ENCODE measurements around the gene FAM53B.

The FAM53B gene

DNA sequence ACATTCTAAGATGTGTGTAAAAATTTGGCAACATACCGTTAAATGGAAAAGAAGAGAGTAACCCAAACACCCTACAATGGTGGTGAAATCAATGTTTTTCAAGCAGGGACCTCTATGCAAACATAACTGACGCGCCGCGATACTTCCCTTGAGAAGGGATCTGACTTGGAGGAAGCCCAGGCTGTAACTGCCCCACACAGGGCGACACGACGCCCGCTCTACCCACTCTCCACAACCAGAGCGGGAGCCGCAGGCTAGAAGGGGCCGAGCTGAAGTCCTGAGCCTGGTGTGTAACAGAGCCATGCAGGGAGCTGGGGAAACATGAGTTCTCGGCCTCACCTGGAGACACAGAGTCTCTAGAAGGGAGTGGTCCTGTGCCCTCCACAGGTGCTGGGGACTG lies 120.2 kb downstream of the FAM53B start:
- Histone ChIP-seq H3K4me3 (ENCODE audit: insufficient read depth in 1 of 2, low read depth in 1 of 2, low read length in 2 of 2) (no peak overlapping the region), H3K18ac (ENCODE audit: low read depth in 1 of 2, low read length in 2 of 2) (no peak overlapping the region), H3K27me3 (ENCODE audit: control insufficient read depth in 1 of 2, insufficient read depth in 1 of 2, low read length in 2 of 2) (no peaks in the 10 kb centered on the region), H3K79me1 (replicated peaks; ENCODE audit: low read length, poor library complexity, severe bottlenecking) (peaks cover 36% of the 10 kb centered on the region), H4K8ac (ENCODE audit: low read length) (no peak overlapping the region), H3K9ac (ENCODE audit: low read length) (no peak overlapping the region), H4K91ac (ENCODE audit: low read length) (no peak overlapping the region), H2AK5ac (ENCODE audit: low read length, severe bottlenecking) (no peak overlapping the region), H2BK120ac (ENCODE audit: low read depth, low read length) (no peak overlapping the region), H2AFZ (ENCODE audit: low read depth, low read length) (no peak overlapping the region), H2BK12ac (ENCODE audit: low read length in 2 of 2) (no peak overlapping the region), H3K4me1 (ENCODE audit: control insufficient read depth, insufficient read depth, low read depth, low read length) (peaks cover 14% of the 10 kb centered on the region), H3K14ac (ENCODE audit: low read length in 2 of 2) (no peak overlapping the region), H2BK15ac (ENCODE audit: low read depth, poor library complexity, severe bottlenecking) (no peak overlapping the region), H3K36me3 (ENCODE audit: control insufficient read depth in 1 of 2, insufficient read depth in 2 of 2, low read depth in 1 of 2, low read length in 2 of 2) (peaks cover 0 to 38% of the 10 kb centered on the region in 2 experiments), H3K27ac (ENCODE audit: low read length, poor library complexity, severe bottlenecking) (no peak overlapping the region), H3K9me3 (ENCODE audit: control insufficient read depth, low read length) (no peaks in the 10 kb centered on the region), H3K4me2 (ENCODE audit: low read length, poor library complexity, severe bottlenecking) (no peak overlapping the region), H2BK5ac (ENCODE audit: low read depth, low read length, poor library complexity, severe bottlenecking) (no peak overlapping the region), H3K4ac (ENCODE audit: low read depth in 1 of 2, low read length in 2 of 2) (no peak overlapping the region), H3K23ac (ENCODE audit: low read length in 2 of 2) (no peak overlapping the region)
- 94% methylated on average over 13 of the region's 13 CpGs for WGBS
- DNase-seq = no peak

DNA sequence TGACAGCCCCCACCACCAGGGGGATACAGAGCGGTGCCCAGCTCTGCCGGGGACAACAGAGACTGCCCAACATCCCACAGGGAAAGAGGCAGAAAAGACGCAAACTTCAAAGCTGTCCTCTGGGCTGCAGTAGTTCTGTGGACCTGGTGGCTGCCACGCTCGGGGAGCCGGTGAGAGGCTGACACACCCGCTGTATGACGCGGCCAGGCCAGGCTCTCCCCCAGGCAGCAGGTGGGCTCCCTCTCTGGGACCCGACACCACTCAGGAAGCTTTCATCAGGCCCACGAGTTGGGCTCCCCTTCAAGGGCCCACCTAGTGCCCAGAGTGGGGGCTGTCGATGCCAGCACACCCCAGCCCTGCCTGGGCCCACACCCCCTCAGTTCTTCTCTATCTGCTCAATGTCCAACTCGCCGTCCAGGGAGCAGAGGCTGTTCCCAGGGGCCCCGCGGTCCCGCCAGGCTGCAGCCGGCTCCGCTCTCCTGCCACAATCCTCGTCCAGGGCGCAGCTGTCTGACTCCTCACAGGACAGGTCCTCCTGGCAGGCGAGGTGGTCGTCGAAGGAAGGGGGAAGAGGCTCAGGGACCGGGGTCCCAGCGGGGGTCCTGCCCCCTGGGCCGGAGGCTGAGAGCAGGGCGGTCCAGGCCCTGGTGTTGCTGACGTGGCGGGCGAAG lies 121.2 kb downstream of the FAM53B start:
- 93% methylated on average over 29 of the region's 31 CpGs for WGBS
- H3K9me3 ChIP-seq (ENCODE audit: control insufficient read depth, low read length) = no peaks in the 10 kb centered on the region
- H2AK5ac ChIP-seq (ENCODE audit: low read length, severe bottlenecking) = no peak overlapping the region
- no peak overlapping the region for H2BK15ac ChIP-seq (ENCODE audit: low read depth, poor library complexity, severe bottlenecking)
- H3K4me3 ChIP-seq (ENCODE audit: insufficient read depth in 1 of 2, low read depth in 1 of 2, low read length in 2 of 2) = no peak overlapping the region
- no peak overlapping the region for H3K14ac ChIP-seq (ENCODE audit: low read length in 2 of 2)
- no peak overlapping the region for H4K8ac ChIP-seq (ENCODE audit: low read length)
- no peak overlapping the region for H3K18ac ChIP-seq (ENCODE audit: low read depth in 1 of 2, low read length in 2 of 2)
- peaks cover 0 to 47% of the 10 kb centered on the region in 2 experiments for H3K36me3 ChIP-seq (ENCODE audit: control insufficient read depth in 1 of 2, insufficient read depth in 2 of 2, low read depth in 1 of 2, low read length in 2 of 2)
- no peak overlapping the region for H3K4me2 ChIP-seq (ENCODE audit: low read length, poor library complexity, severe bottlenecking)
- no peaks in the 10 kb centered on the region for H3K27me3 ChIP-seq (ENCODE audit: control insufficient read depth in 1 of 2, insufficient read depth in 1 of 2, low read length in 2 of 2)
- no peak for DNase-seq
- no peak overlapping the region for H2BK12ac ChIP-seq (ENCODE audit: low read length in 2 of 2)
- peaks cover 17% of the 10 kb centered on the region for H3K4me1 ChIP-seq (ENCODE audit: control insufficient read depth, insufficient read depth, low read depth, low read length)
- no peak overlapping the region for H2BK5ac ChIP-seq (ENCODE audit: low read depth, low read length, poor library complexity, severe bottlenecking)
- no peak overlapping the region for H4K91ac ChIP-seq (ENCODE audit: low read length)
- no peak overlapping the region for H3K4ac ChIP-seq (ENCODE audit: low read depth in 1 of 2, low read length in 2 of 2)
- no peak overlapping the region for H2AFZ ChIP-seq (ENCODE audit: low read depth, low read length)
- no peak overlapping the region for H3K23ac ChIP-seq (ENCODE audit: low read length in 2 of 2)
- H3K27ac ChIP-seq (ENCODE audit: low read length, poor library complexity, severe bottlenecking) = no peak overlapping the region
- peaks cover 31% of the 10 kb centered on the region for H3K79me1 ChIP-seq (replicated peaks; ENCODE audit: low read length, poor library complexity, severe bottlenecking)
- H3K9ac ChIP-seq (ENCODE audit: low read length) = no peak overlapping the region
- H2BK120ac ChIP-seq (ENCODE audit: low read depth, low read length) = no peak overlapping the region

DNA sequence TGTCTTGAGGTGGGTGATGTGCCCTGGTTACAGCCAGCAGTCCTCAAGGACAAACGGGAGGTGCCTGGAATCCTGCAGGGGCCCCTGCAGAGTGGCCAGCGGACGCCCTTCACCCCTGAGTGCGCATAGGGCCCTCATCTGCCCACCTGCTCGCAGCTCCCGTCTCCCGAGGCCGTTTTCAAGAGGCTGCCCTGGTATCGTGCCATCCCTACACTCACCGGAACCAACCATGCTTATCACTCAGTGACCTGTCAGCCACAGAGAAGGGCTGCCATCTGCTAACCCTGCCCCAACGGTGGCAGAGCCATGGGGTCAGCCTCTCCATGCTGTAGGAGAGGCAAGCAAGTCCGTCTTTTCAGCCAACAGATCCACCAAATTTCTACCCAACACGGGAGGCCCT lies 122.0 kb downstream of the FAM53B start:
- no peak overlapping the region for H3K23ac ChIP-seq (ENCODE audit: low read length in 2 of 2)
- H2BK12ac ChIP-seq (ENCODE audit: low read length in 2 of 2) = no peak overlapping the region
- no peak overlapping the region for H3K4me2 ChIP-seq (ENCODE audit: low read length, poor library complexity, severe bottlenecking)
- no peak overlapping the region for H4K91ac ChIP-seq (ENCODE audit: low read length)
- no peak overlapping the region for H2BK120ac ChIP-seq (ENCODE audit: low read depth, low read length)
- no peaks in the 10 kb centered on the region for H3K9me3 ChIP-seq (ENCODE audit: control insufficient read depth, low read length)
- no peak overlapping the region for H2BK15ac ChIP-seq (ENCODE audit: low read depth, poor library complexity, severe bottlenecking)
- no peak overlapping the region for H3K14ac ChIP-seq (ENCODE audit: low read length in 2 of 2)
- H2AK5ac ChIP-seq (ENCODE audit: low read length, severe bottlenecking) = no peak overlapping the region
- H4K8ac ChIP-seq (ENCODE audit: low read length) = no peak overlapping the region
- WGBS = 92% methylated on average over 13 of the region's 13 CpGs
- H3K79me1 ChIP-seq (replicated peaks; ENCODE audit: low read length, poor library complexity, severe bottlenecking) = peaks cover 25% of the 10 kb centered on the region
- no peaks in the 10 kb centered on the region for H3K27me3 ChIP-seq (ENCODE audit: control insufficient read depth in 1 of 2, insufficient read depth in 1 of 2, low read length in 2 of 2)
- H3K4me1 ChIP-seq (ENCODE audit: control insufficient read depth, insufficient read depth, low read depth, low read length) = peaks cover 17% of the 10 kb centered on the region
- H3K9ac ChIP-seq (ENCODE audit: low read length) = no peak overlapping the region
- no peak for DNase-seq
- no peak overlapping the region for H3K4me3 ChIP-seq (ENCODE audit: insufficient read depth in 1 of 2, low read depth in 1 of 2, low read length in 2 of 2)
- H3K27ac ChIP-seq (ENCODE audit: low read length, poor library complexity, severe bottlenecking) = no peak overlapping the region
- no peak overlapping the region for H2BK5ac ChIP-seq (ENCODE audit: low read depth, low read length, poor library complexity, severe bottlenecking)
- H3K36me3 ChIP-seq (ENCODE audit: control insufficient read depth in 1 of 2, insufficient read depth in 2 of 2, low read depth in 1 of 2, low read length in 2 of 2) = peaks cover 0 to 53% of the 10 kb centered on the region in 2 experiments
- H3K18ac ChIP-seq (ENCODE audit: low read depth in 1 of 2, low read length in 2 of 2) = no peak overlapping the region
- no peak overlapping the region for H3K4ac ChIP-seq (ENCODE audit: low read depth in 1 of 2, low read length in 2 of 2)
- H2AFZ ChIP-seq (ENCODE audit: low read depth, low read length) = no peak overlapping the region

DNA sequence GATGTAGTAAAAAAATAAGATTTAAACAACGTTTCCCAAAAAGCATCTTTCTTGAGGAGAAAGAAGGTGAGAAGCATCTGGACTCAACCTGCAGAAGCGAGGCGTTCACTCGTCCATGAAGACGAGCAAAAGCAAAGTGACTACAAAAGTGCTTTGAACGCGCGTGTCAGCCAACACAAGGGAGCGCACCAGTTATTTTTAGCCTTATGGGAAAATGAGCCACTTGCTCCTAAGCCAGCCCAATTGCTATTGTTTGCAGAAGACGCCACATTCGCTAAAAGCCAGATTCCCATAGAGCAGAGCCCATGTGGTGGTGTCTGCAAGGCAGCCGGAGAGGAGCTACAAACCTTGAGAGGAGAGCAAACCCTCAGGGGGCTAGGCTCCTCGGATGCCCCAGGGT lies 122.5 kb downstream of the FAM53B start:
- Histone ChIP-seq H2AFZ (ENCODE audit: low read depth, low read length) (no peak overlapping the region), H3K18ac (ENCODE audit: low read depth in 1 of 2, low read length in 2 of 2) (no peak overlapping the region), H2BK15ac (ENCODE audit: low read depth, poor library complexity, severe bottlenecking) (no peak overlapping the region), H2AK5ac (ENCODE audit: low read length, severe bottlenecking) (no peak overlapping the region), H2BK120ac (ENCODE audit: low read depth, low read length) (no peak overlapping the region), H3K36me3 (ENCODE audit: control insufficient read depth in 1 of 2, insufficient read depth in 2 of 2, low read depth in 1 of 2, low read length in 2 of 2) (peaks cover 0 to 57% of the 10 kb centered on the region in 2 experiments), H3K79me1 (replicated peaks; ENCODE audit: low read length, poor library complexity, severe bottlenecking) (peaks cover 24% of the 10 kb centered on the region), H2BK12ac (ENCODE audit: low read length in 2 of 2) (no peak overlapping the region), H4K91ac (ENCODE audit: low read length) (no peak overlapping the region), H3K23ac (ENCODE audit: low read length in 2 of 2) (no peak overlapping the region), H3K4me2 (ENCODE audit: low read length, poor library complexity, severe bottlenecking) (no peak overlapping the region), H3K4ac (ENCODE audit: low read depth in 1 of 2, low read length in 2 of 2) (no peak overlapping the region), H4K8ac (ENCODE audit: low read length) (no peak overlapping the region), H3K9ac (ENCODE audit: low read length) (no peak overlapping the region), H3K4me1 (ENCODE audit: control insufficient read depth, insufficient read depth, low read depth, low read length) (peaks cover 18% of the 10 kb centered on the region), H2BK5ac (ENCODE audit: low read depth, low read length, poor library complexity, severe bottlenecking) (no peak overlapping the region), H3K14ac (ENCODE audit: low read length in 2 of 2) (no peak overlapping the region), H3K4me3 (ENCODE audit: insufficient read depth in 1 of 2, low read depth in 1 of 2, low read length in 2 of 2) (no peak overlapping the region), H3K9me3 (ENCODE audit: control insufficient read depth, low read length) (no peaks in the 10 kb centered on the region), H3K27me3 (ENCODE audit: control insufficient read depth in 1 of 2, insufficient read depth in 1 of 2, low read length in 2 of 2) (no peaks in the 10 kb centered on the region), H3K27ac (ENCODE audit: low read length, poor library complexity, severe bottlenecking) (no peak overlapping the region)
- no peak for DNase-seq
- WGBS = 97% methylated on average over 13 of the region's 13 CpGs
